ENCODE measurements around the gene PHC2. TPM values are rescaled to one million over a fixed set of nuclear protein-coding genes. Genes with fewer than 3 reads are reported as not detected.

Gene PHC2
- total and polyA plus RNA-seq, 9 of the 15 experiments (the other 6 are each of a cell fraction or from before 2014, with no cell fraction given) = 3.1 to 67.6 (median 34.6) TPM

DNA sequence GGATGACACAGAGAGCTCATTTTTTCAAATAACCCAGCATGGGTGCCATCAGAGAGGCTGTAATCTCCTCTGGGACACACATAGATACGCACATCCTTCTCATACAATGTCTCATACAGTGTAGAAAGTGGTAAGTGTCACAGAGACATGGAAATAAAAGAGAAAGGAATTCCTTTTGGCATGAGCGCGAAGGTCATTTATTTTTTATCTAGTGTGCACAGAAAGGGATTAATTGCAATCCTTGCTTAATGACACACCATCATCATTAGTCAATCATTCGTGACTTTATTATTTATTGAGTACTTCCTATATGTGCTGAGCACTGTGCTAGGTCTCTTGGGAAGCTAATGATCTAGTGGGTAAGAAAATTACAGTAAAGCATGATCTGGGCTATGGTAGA lies 46.6 kb upstream of the PHC2 start (continued):
- TF ChIP-seq ZNF175 (CRISPR knock-in tag; IDR thresholded peaks at IDR 0.05; ENCODE audit: low read depth) = no peak
- TF ChIP-seq, protein P1, sequence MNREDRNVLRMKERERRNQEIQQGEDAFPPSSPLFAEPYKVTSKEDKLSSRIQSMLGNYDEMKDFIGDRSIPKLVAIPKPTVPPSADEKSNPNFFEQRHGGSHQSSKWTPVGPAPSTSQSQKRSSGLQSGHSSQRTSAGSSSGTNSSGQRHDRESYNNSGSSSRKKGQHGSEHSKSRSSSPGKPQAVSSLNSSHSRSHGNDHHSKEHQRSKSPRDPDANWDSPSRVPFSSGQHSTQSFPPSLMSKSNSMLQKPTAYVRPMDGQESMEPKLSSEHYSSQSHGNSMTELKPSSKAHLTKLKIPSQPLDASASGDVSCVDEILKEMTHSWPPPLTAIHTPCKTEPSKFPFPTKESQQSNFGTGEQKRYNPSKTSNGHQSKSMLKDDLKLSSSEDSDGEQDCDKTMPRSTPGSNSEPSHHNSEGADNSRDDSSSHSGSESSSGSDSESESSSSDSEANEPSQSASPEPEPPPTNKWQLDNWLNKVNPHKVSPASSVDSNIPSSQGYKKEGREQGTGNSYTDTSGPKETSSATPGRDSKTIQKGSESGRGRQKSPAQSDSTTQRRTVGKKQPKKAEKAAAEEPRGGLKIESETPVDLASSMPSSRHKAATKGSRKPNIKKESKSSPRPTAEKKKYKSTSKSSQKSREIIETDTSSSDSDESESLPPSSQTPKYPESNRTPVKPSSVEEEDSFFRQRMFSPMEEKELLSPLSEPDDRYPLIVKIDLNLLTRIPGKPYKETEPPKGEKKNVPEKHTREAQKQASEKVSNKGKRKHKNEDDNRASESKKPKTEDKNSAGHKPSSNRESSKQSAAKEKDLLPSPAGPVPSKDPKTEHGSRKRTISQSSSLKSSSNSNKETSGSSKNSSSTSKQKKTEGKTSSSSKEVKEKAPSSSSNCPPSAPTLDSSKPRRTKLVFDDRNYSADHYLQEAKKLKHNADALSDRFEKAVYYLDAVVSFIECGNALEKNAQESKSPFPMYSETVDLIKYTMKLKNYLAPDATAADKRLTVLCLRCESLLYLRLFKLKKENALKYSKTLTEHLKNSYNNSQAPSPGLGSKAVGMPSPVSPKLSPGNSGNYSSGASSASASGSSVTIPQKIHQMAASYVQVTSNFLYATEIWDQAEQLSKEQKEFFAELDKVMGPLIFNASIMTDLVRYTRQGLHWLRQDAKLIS (CRISPR knock-in tag; IDR thresholded peaks at IDR 0.05) = no peak

DNA sequence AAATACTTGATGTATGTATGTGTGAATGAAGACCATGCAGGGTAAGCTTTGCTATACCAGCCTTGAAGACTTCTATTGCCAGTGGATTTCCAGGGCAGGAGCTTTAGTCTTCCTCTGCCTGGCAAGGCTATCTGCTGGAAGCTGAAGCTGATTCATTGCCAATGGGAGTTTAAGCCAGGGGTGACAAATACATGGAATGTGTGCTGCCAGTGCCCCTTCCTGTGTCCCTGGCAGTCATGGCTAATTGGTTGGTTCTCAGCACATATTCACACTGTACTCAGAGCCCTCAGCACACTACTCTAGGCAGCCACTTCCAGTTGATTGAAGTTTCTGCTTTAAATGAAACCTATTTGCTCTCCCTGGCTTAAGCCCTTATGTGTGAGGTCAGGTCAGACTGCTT lies 43.0 kb upstream of the PHC2 start:
- no peaks in the 10 kb centered on the region for H4K20me1 ChIP-seq (replicated peaks; ENCODE audit: control insufficient read depth, insufficient read depth, low read length)
- no peak overlapping the region for H3K9ac ChIP-seq (ENCODE audit: insufficient read depth in 1 of 2, low read depth in 2 of 2, low read length in 2 of 2)
- ChIA-PET POLR2A (interaction anchor here (2.3 kb wide), 1 partner anchor 11 kb away, joined by 9 read pairs; no protein-coding TSS in a partner anchor), CTCF (ENCODE audit: low intra/inter-chr PET ratio) (no interaction called here)
- H3K79me2 ChIP-seq (ENCODE audit: control insufficient read depth, insufficient read depth, low read length) = peaks cover 4% of the 10 kb centered on the region; the same call in 1 of the 3 replicates
- no peak for FAIRE-seq
- in situ Hi-C loops (cut with MboI) = no loop called here
- no peak overlapping the region for H2AFZ ChIP-seq (ENCODE audit: low read depth, low read length)
- no peak overlapping the region for H3K4me2 ChIP-seq (ENCODE audit: insufficient read depth, low read length)
- no peaks in the 10 kb centered on the region for H3K36me3 ChIP-seq (ENCODE audit: control insufficient read depth, insufficient read depth, low read length)
- no peaks in the 10 kb centered on the region for H3K9me1 ChIP-seq (ENCODE audit: control insufficient read depth, insufficient read depth, low read length)
- no peak for DNase-seq (ENCODE audit: extremely low read depth in 1 of 4, low spot score in 3 of 4)
- peaks cover 0 to 3% of the 10 kb centered on the region in 2 experiments; a peak in 1 of 5 replicates for H3K4me1 ChIP-seq (replicated peaks in 1 of 2; ENCODE audit: control insufficient read depth in 2 of 2, insufficient read depth in 2 of 2, low read length in 2 of 2)
- intact Hi-C loops (cut with micrococcal nuclease) = loop anchor here (5.0 to 10.0 kb wide), 3 partner anchors 102 to 339 kb away; no protein-coding TSS in a partner anchor
- H3K9me3 ChIP-seq (replicated peaks; ENCODE audit: control insufficient read depth, insufficient read depth, low read depth, low read length) = no peaks in the 10 kb centered on the region
- BruUV-seq (replicated peaks) = no TSS peak
- TF ChIP-seq POLR2H (tag; IDR thresholded peaks at IDR 0.05; ENCODE audit: low read depth) (no peak), BACH1 (tag; IDR thresholded peaks at IDR 0.05) (no peak), TCF3 (CRISPR knock-in tag; IDR thresholded peaks at IDR 0.05) (no peak), HDAC6 (IDR thresholded peaks at IDR 0.05; ENCODE audit: low read depth, low read length) (no peak), EZH2 (IDR thresholded peaks at IDR 0.05; ENCODE audit: borderline replicate concordance, low read depth, low read length) (no peak)
- no peak for ATAC-seq
- no peak overlapping the region for H3K4me3 ChIP-seq
- no peaks in the 10 kb centered on the region for H3K27me3 ChIP-seq (ENCODE audit: control insufficient read depth in 2 of 2, insufficient read depth in 2 of 2, low read length in 2 of 2)
- H3K27ac ChIP-seq (ENCODE audit: extremely low read depth, low read depth, low read length) = no peak overlapping the region

Measured in K562 (cell line).